Vagina (tissue), 2 donors: ENCODE measurements around the gene FTH1. TPM values are rescaled to one million over a fixed set of nuclear protein-coding genes. Genes with fewer than 3 reads are reported as not detected.

Experiments
- DNase-seq, 2 donors: peaks; one replicate each; pipeline ENCODE4 v3.0.0-alpha.2; 2017; ENCODE audit errors: extremely low spot score in 2 of 2
- H3K27ac ChIP-seq: fragments of 200-600 bp; sonication (generic); one replicate; pipeline ENCODE4 v1.5.1; 2019
- H3K27me3 ChIP-seq: fragments of 200-600 bp; sonication (generic); one replicate; pipeline ENCODE4 v1.5.1; 2019
- H3K36me3 ChIP-seq, 2 donors: fragments of 200-600 bp; sonication (generic); one replicate each; pipeline ENCODE4 v1.5.1; 2017 to 2019
- H3K4me1 ChIP-seq: fragments of 200-600 bp; sonication (generic); one replicate; pipeline ENCODE4 v1.5.1; 2019
- H3K4me3 ChIP-seq, 2 donors: fragments of 200-600 bp; sonication (generic); 1 replicate in 1 of 2; 2 replicates in 1 of 2; pipeline ENCODE4 v1.5.1; 2016 to 2019
- H3K9me3 ChIP-seq: fragments of 200-600 bp; sonication (generic); one replicate; pipeline ENCODE4 v1.5.1; 2019
- CTCF ChIP-seq, 3 experiments: fragments of 450-650 bp in 2 of 3; fragments of 200-600 bp in 1 of 3; sonication (generic) in 1 of 3; IDR thresholded peaks; one replicate each; pipeline ENCODE4 v1.5.1; 2017 to 2019; ENCODE audit warnings: antibody characterized with exemption in 3 of 3, mild to moderate bottlenecking in 2 of 3, moderate library complexity in 2 of 3
- POLR2A ChIP-seq, 2 donors: fragments of 450-650 bp; IDR thresholded peaks; one replicate each; pipeline ENCODE4 v1.6.1; 2017; ENCODE audit warnings: antibody characterized with exemption in 2 of 2, mild to moderate bottlenecking in 2 of 2, moderate library complexity in 2 of 2
- POLR2AphosphoS5 ChIP-seq, 2 donors: sonication (generic); formaldehyde crosslinking; IDR thresholded peaks; one replicate each; pipeline ENCODE4 v1.9.0; 2017; ENCODE audit warnings: antibody characterized with exemption in 2 of 2, mild to moderate bottlenecking in 2 of 2, low read depth in 1 of 2; ENCODE audit not compliant: insufficient read depth in 1 of 2
- intact Hi-C: fragments of 100-400 bp; cut with DNase I; formaldehyde crosslinking; loops from one replicate; pipeline ENCODE4 v1.15.1; 2023
- total RNA-seq: library from RNA; depleted of rRNA; stranded (reverse); fragments of >200 nt; gene quantifications from one replicate; pipeline ENCODE4 v1.2.3, GENCODE V29; 2016

The FTH1 gene
- total RNA-seq, 1 donor from 2014 or later, result 2,421 TPM

GRCh38 chr11:61971248-61972111 is 4.0 kb upstream of the FTH1 start:
- H3K27me3 ChIP-seq, result no peaks in the 10 kb centered on the region
- H3K4me1 ChIP-seq, result peaks cover 58% of the 10 kb centered on the region
- peak overlapping the region; percentile 99 for H3K27ac ChIP-seq
- DNase-seq, result peak in 1 of 2 donors; percentile 100
- no peaks in the 10 kb centered on the region for H3K36me3 ChIP-seq
- no peak for TF ChIP-seq CTCF (IDR thresholded peaks at IDR 0.05)
- peak in 1 of 2 donors; percentile 13 for TF ChIP-seq POLR2A (IDR thresholded peaks at IDR 0.05)
- peak; percentile 90 to 93 for TF ChIP-seq POLR2AphosphoS5 (IDR thresholded peaks at IDR 0.05; ENCODE audit: insufficient read depth in 1 of 2, low read depth in 1 of 2)
- no peaks in the 10 kb centered on the region for H3K9me3 ChIP-seq
- peak overlapping the region; percentile 19 to 29 for H3K4me3 ChIP-seq
- intact Hi-C loops, result loop anchor here (5.0 to 10.0 kb wide), 2 partner anchors 113 to 154 kb away; partner anchors contain the start of gene FADS1

GRCh38 chr11:61969838-61970662 is 2.6 kb upstream of the FTH1 start:
- peak overlapping the region; percentile 99 for H3K27ac ChIP-seq
- peaks cover 0 to 10% of the 10 kb centered on the region in 2 donors for H3K36me3 ChIP-seq
- H3K9me3 ChIP-seq, result no peaks in the 10 kb centered on the region
- H3K4me3 ChIP-seq, result no peak overlapping the region
- TF ChIP-seq POLR2A (IDR thresholded peaks at IDR 0.05) (peak in 1 of 2 donors; percentile 8), POLR2AphosphoS5 (IDR thresholded peaks at IDR 0.05; ENCODE audit: insufficient read depth in 1 of 2, low read depth in 1 of 2) (peak in 1 of 2 donors; percentile 84), CTCF (IDR thresholded peaks at IDR 0.05) (no peak)
- DNase-seq, result no peak
- no peaks in the 10 kb centered on the region for H3K27me3 ChIP-seq
- intact Hi-C loops, result loop anchor here (5.0 to 10.0 kb wide), 2 partner anchors 115 to 153 kb away; partner anchors contain the start of gene FADS1
- peaks cover 72% of the 10 kb centered on the region for H3K4me1 ChIP-seq

- Histone ChIP-seq H3K4me1 (peaks cover 78% of the 10 kb centered on the region), H3K4me3 (peak overlapping the region in 1 of 2 donors; percentile 73), H3K27ac (peak overlapping the region; percentile 99), H3K27me3 (no peaks in the 10 kb centered on the region), H3K36me3 (peaks cover 0 to 17% of the 10 kb centered on the region in 2 donors), H3K9me3 (no peaks in the 10 kb centered on the region)
- no peak for DNase-seq
- intact Hi-C loops, result no loop called here
- TF ChIP-seq CTCF (IDR thresholded peaks at IDR 0.05), result no peak
- no peak for TF ChIP-seq POLR2AphosphoS5 (IDR thresholded peaks at IDR 0.05; ENCODE audit: insufficient read depth in 1 of 2, low read depth in 1 of 2)
- no peak for TF ChIP-seq POLR2A (IDR thresholded peaks at IDR 0.05)
Measured at GRCh38 chr11:61969391-61969758, 1.9 kb upstream of the FTH1 start.

GRCh38 chr11:61968758-61969390 is 1.4 kb upstream of the FTH1 start:
- Histone ChIP-seq H3K27ac (peak overlapping the region; percentile 99), H3K4me1 (peaks cover 80% of the 10 kb centered on the region), H3K36me3 (peaks cover 0 to 22% of the 10 kb centered on the region in 2 donors), H3K27me3 (no peaks in the 10 kb centered on the region), H3K4me3 (peak overlapping the region; percentile 73 to 81), H3K9me3 (no peaks in the 10 kb centered on the region)
- TF ChIP-seq POLR2A (IDR thresholded peaks at IDR 0.05), result no peak
- no peak for TF ChIP-seq POLR2AphosphoS5 (IDR thresholded peaks at IDR 0.05; ENCODE audit: insufficient read depth in 1 of 2, low read depth in 1 of 2)
- no peak for TF ChIP-seq CTCF (IDR thresholded peaks at IDR 0.05)
- DNase-seq, result peak in 1 of 2 donors; percentile 87
- intact Hi-C loops, result no loop called here
